ENCODE data around the gene PARP16.

PARP16 gene

GRCh38 chr15:65209701-65210643, 76.7 kb downstream of the PARP16 start:
- DNase-seq = no peak
- TF ChIP-seq CTCF (IDR thresholded peaks at IDR 0.05; ENCODE audit: low read depth, low read length) = no peak

DNA sequence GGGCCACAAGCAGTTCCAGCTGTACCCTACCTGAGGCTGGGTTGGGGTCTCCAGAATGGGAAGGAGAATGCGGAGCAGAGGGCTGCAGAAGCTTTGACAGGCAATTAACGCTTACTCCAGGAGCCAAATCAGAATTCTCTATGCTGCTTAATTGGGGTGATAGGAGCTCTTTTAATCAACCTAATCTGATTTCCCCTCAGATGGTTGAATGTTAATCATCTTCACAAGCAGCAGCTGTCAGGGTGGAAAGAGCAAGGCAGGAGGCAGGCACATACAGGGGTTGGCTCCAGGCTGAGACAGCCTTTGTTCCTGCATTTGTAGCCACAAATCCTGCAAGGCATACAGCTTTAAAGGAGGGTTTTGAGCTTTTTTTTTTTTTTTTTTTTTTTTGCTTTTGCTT, 78.0 kb downstream of the PARP16 start:
- H3K4me3 ChIP-seq (ENCODE audit: low read depth, low read length) = no peak overlapping the region
- H3K9me3 ChIP-seq = no peaks in the 10 kb centered on the region
- DNase-seq = no peak
- H3K4me1 ChIP-seq = peaks cover 16% of the 10 kb centered on the region
- no peak for TF ChIP-seq CTCF (IDR thresholded peaks at IDR 0.05; ENCODE audit: low read depth, low read length)
- no peaks in the 10 kb centered on the region for H3K27me3 ChIP-seq
- no peaks in the 10 kb centered on the region for H3K36me3 ChIP-seq

More at GRCh38 chr15:65209701-65210643, 76.7 kb downstream of the PARP16 start:
- no peaks in the 10 kb centered on the region for H3K36me3 ChIP-seq
- H3K9me3 ChIP-seq = no peaks in the 10 kb centered on the region
- H3K27me3 ChIP-seq = no peaks in the 10 kb centered on the region
- no peak overlapping the region for H3K4me3 ChIP-seq (ENCODE audit: low read depth, low read length)
- peaks cover 16% of the 10 kb centered on the region for H3K4me1 ChIP-seq
